ENCODE data around the gene GASK1A.

Gene GASK1A

GRCh38 chr3:42982645-42983412 is 3.7 kb downstream of the GASK1A start:
- DNase-seq (ENCODE audit: low read depth in 2 of 2): no peak

DNA sequence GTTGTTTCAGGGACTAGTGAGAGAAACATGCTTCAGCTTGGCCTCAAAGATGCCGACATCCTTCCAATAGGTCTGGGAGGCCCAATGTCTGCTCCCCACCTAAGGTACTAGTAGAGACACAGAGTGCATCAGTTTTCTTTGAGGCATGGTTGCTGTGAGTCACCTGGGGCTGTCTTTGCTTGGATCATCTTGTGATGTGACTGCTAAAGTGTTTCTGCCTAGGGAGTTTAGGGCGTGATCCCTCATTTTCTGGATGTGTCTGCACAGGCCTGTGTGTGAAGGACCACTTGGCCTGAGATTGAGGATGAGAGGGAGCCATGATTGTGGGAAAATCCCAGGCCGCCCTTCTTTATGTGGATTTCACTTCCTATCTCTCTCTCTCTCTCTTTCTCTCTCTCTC is 4.8 kb downstream of the GASK1A start:
- no peak for DNase-seq (ENCODE audit: low read depth in 2 of 2)

DNA sequence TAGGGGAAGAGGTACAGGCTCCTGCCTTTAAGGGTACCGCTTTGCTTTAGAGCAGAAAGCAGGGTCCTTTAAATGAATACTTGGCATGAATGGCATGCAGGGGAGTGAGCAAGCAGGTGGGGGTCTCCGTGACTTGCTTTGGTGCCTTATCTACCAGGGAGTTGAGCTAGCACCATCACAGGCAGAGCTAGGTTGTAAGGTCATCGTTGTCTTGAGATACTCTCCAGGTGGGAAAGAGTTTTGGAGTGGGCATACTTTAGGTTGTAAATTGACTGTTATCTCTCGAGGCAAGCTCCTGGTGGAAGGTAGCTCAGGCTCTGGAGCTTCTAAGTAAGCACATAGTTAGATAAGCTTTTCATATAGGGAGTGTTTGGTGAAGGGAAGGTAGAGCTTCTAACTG is 5.6 kb downstream of the GASK1A start:
- DNase-seq (ENCODE audit: low read depth in 2 of 2): no peak

DNA sequence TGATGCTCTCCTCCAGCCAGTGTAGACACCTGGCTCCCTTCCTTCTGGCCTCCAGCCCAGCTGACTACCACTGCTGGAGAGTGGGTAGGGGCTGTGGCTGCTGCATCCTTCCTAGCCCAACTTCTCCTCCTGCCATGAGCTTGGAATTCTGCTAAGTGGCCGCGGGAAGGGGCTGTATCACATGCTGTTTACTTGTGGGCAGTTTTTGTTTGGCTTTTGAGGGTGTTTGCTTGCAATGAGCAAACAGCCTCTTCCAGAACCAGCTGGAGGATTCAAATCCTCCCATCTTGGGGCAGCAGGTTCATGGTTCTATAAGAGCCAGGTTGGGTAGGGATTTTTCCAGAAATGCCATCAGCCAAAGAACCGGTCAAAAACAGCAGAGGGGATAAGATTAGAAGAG is 9.0 kb downstream of the GASK1A start:
- no peak for DNase-seq (ENCODE audit: low read depth in 2 of 2)

GRCh38 chr3:42988566-42988965 is 9.5 kb downstream of the GASK1A start:
- DNase-seq (ENCODE audit: low read depth in 2 of 2): no peak

DNA sequence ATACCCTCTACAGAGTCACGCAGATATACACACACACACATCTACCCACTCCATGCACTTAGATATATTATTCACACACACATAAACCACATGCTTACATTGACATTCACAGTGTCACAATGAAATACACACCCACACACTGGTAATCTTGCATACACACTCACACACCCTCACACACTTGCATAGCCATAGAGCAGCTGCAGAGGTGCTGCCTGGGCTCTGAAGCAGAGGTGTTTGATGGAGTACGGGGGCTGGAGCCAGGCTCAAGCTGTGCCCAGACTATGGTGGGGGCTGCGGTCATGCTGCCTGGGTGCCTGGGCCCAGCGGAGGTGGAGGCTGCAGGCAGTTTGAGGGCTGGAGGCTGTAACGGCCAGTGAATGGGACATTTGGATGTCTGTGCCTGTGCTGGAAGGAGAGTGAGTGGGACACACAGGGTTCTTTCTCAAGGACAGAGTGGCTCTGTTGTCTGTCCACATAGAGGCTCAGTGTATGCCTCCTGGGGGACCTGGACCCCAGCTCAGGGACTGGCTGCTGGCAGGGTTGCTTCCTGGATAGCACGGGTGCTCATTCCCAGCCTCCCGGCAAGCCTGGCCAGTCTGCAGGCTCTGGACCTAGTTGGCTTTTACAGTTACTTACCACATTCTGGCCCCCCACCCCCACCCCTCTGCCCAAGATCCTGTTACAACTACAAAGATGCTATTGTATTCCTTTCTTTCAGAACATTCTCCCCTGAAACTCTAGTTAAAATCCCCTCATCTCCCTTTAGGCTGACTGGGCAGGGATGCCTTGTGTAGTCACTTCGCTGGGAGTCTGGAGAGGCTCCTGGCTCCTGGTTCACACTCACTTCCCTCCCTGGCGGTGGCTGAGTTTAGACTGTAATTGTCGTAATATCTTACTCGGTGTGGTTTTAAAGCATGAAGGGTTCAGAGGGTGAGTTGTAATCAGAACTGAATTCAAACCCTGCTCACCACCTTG is 12.5 kb downstream of the GASK1A start:
- DNase-seq (ENCODE audit: low read depth in 2 of 2): no peak

DNA sequence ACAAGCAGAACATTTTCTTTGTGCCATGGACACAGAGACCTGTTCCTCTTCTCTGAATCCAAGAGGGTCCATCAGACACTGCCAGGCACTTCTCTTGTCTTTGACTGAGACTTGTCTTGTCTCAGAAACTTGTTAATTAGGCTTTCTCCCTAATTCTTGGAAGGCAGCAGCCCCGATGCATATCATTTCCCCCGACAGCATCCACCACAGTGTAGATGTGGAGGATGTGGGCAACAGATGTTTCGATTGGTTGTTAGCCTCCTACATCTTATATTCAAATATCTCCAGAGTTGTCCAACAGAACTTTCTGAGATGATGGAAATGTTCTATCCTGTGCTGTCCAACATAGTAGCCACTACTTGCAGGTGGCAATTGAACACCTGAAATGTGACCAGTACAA is 15.5 kb downstream of the GASK1A start:
- no peak for DNase-seq (ENCODE audit: low read depth in 2 of 2)

DNA sequence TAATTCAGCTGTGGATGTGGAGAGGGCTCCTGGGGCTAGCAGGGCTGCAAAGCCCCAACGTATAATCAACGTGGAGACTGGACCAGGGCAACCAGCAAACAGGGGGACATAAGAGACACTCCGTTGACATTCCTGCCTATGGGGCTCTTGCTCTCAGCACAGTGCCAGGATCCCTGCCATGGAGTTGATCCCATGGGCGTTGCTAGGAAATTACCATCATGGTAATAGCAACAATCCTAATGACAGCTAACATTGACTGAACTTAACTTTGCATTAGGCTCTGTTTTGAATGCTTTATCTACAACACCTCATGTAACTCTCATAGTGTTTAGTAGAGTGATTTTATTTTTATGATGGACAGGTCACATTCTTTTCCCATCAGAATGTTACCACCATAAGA is 16.9 kb downstream of the GASK1A start:
- no peak for DNase-seq (ENCODE audit: low read depth in 2 of 2)

- DNase-seq (ENCODE audit: low read depth in 2 of 2): no peak
Measured at GRCh38 chr3:42996633-42997075, 17.5 kb downstream of the GASK1A start.

DNA sequence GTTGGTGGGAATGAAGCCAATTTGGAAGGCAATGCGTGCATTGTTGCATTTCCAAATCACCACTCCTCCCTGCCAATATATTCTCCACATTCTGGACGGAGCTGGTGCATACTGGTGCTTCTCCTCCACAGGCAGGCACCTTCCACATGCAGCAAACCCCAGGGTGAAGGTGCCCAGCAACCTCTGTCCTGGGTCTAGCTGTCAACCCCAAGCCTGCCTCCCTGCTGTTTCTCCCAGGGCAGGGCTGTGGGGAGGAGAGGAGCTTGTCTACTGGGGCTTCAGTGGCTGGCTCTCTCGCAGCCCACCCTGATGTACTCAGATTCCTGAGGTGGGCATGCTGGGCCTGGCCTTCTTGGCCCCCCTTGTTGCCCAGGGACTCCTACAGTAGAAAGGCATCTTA is 20.1 kb downstream of the GASK1A start:
- DNase-seq (ENCODE audit: low read depth in 2 of 2): no peak

- DNase-seq (ENCODE audit: low read depth in 2 of 2): no peak
Measured at GRCh38 chr3:42999632-43000031, 20.5 kb downstream of the GASK1A start.

DNA sequence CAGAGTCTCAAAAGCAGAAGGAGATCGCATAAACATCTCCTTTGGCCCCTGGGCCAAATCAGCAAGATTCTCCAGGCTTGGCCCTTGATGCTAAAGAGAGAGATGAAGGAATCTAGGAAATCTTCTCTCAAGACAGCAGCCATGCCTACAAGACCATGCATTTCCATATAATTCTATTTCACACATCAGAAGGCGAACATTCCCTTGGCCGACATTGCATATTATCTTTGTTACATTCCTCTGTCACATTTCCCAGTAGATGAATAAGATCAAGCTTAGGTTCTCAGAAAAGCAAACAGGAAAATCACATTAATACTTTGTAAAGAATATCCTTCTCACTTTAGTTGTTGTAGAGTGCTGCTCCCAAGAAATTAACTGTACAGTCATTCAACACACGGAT is 21.3 kb downstream of the GASK1A start:
- DNase-seq (ENCODE audit: low read depth in 2 of 2): no peak

DNA sequence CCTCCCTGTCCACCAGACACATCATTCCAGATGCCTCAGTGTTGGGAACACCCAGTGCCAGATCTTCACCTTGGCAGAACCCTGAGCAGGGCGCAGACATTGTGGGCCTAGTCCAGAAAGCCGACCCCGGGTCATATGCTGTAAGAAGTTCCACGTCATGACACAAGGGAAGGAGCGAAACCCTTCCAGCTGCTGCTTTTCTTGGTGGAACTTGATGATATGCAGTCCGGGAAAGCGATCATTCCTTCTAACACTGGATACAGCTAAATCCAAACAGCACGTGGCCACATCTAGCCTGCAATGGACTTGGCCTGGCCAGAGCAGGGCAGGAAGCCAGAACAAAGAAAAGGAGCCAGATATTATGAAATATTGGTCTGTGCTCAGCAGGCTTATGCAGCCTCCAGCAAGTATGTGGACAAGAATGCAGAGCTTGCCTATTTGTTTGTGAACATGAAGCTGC is 22.0 kb downstream of the GASK1A start:
- no peak for DNase-seq (ENCODE audit: low read depth in 2 of 2)

DNA sequence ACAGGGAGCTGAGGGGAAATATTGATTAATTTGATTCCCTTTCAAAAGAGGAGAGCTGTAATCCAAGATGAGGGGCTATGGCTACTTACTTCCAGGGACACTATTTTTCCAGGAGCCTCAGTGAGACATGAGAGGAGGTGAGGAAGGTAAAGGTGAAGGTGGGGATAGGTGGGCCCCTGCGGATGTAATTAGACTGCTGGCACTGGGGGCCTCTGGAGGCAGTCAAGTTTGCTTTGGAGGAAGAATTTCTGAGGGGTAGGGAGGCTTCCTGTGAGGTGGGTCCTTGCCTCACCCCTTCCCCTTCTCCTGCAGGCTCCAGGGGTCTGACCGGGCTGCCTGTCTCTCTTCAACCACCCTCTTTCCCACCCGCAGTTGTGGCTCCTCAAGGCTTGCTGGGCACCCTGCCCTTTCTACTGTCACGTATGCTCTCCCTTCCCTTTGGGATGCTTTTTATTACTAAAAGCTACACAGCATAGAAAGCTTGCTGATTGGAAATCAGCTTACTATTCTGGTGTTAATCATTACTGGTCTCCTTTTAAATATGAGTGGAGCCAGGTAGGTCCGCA is 22.5 kb downstream of the GASK1A start:
- DNase-seq (ENCODE audit: low read depth in 2 of 2): no peak

DNA sequence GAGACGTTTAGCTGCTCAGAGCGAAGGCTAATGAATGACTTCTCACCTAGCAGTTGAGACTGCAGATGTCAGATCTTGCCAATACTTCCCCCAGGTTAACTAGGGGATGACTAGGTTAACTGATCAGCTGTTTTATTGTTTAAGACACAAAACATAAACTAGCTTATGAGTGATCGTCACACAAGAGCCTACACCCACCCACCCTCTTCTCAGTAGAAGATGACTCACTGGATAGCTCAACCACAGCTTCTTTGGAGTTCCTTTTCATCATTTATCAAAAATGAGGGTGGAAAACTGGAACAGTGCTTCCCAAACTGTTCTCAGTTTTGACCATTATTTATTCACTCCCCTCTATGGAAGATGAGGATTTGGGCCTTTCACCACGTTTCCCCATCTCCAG is 25.2 kb downstream of the GASK1A start:
- DNase-seq (ENCODE audit: low read depth in 2 of 2): no peak

DNA sequence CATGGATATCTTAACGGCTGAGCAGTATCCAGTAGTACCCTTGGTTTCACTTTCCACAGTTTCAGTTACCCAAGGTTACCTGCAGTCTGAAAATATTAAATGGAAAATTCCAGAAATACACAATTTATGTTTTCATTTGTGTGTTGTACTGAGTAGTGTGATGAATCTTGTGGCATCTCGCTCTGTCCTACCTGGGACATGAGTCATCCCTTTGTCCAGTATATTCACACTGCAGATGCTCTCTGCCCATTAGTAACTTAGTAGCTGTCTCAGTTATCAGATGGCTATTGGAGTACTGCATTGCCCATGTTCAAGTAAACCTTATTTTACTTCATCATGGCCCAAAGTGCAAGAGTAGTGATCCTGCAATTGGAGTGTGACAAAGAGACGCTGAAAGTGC is 26.1 kb downstream of the GASK1A start:
- DNase-seq (ENCODE audit: low read depth in 2 of 2): no peak

DNA sequence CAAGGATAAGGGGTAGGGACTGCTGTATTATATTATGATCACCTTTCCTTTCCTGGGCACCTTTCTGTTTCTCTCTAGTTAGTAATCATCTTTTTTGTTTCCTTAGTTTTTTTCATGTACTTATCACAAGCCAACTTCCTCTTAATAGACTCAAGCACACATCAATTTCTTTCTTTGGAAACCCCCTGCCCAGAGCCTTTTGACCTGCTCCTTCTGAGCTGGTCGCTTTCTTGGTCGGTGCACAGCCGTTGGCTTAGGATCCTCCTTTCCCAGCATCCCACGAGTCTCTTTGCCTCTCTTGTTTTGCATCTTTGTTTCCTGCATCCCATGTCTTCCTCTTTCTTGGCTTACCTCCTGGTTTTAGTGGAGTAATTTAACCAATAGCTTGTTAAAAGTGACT is 26.9 kb downstream of the GASK1A start:
- DNase-seq (ENCODE audit: low read depth in 2 of 2): no peak

- DNase-seq (ENCODE audit: low read depth in 2 of 2): no peak
Measured at GRCh38 chr3:43006825-43007224, 27.7 kb downstream of the GASK1A start.

DNA sequence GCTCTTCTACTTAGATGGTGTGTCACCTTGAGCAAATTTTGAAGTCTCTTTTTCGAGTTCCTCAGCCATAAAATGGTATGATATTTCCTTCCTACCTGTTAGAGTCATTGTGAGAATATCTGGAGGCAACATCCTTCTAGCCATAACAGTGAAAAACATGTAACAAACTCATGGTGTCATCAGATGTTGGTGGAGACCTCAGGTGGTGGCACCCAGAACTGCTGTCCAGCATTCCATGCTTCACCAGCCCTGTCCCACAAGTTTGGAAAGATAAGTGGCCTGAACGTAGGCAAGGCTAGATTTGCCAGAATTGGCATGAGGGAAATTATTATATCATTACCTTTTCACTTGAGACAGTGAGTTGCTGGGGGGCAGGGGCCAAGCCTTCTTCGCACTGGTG is 30.4 kb downstream of the GASK1A start:
- no peak for DNase-seq (ENCODE audit: low read depth in 2 of 2)

GRCh38 chr3:43010638-43011037 is 31.5 kb downstream of the GASK1A start:
- no peak for DNase-seq (ENCODE audit: low read depth in 2 of 2)

DNA sequence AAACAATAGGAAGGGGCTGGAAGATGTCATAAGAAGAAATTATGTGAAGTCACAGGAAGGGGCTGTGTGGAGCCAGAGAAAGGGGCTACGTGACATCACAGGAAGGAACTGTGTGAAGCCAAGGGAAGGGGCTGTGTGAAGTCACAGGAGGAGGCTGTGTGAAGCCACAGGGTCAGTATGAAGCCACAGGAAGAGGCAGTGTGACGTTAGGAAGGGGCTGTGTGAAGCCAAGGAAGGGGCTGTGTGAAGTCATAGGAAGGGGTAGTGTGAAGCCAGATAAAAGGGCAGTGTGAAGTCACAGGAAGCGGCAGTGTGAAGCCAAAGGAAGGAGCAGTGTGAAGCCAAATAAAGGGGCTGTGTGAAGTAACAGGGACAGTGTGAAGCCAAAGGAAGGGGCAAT is 32.5 kb downstream of the GASK1A start:
- DNase-seq (ENCODE audit: low read depth in 2 of 2): no peak

DNA sequence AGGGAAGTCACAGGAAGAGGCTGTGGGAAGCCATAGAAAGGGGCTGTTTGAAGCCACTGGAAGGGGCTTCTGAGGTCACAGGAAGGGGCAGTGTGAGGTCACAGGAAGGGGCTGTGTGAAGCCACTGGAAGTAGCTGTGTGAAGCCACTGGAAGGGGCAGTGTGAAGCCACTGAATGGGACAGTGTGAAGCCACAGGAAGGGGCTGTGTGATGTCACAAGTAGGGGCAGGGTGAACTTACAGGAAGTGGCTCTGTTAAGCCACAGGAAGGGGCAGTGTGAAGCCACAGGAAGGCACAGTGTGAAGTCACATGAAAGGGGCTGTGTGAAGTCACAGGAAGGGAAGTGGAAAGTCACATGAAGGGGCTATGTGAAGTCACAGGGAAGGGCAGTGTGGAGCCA is 33.1 kb downstream of the GASK1A start:
- DNase-seq (ENCODE audit: low read depth in 2 of 2): no peak

GRCh38 chr3:43013256-43013655 is 34.1 kb downstream of the GASK1A start:
- no peak for DNase-seq (ENCODE audit: low read depth in 2 of 2)

All from activated CD4-positive, alpha-beta T cell treated with anti-CD3 and anti-CD28 coated beads for 24 hours (primary cell).